Muscle layer of duodenum (tissue), 2 donors: ENCODE results near the gene NABP2.
A peak's percentile ranks its signal among the peaks of the same experiment; 100 is the strongest.
"Not testable (repeated sequence)": the region's sequence is repeated elsewhere in the genome, so short reads cannot be mapped to it uniquely, and the experiment has no call there.

Experiments used
- H3K27ac ChIP-seq: one replicate; pipeline ENCODE4 v1.7.0; 2013; ENCODE audit warnings: mild to moderate bottlenecking, low read length
- H3K27me3 ChIP-seq: one replicate; pipeline ENCODE4 v1.7.0; 2013; ENCODE audit warnings: low read depth, mild to moderate bottlenecking, control low read depth, low read length
- H3K36me3 ChIP-seq, 2 donors: one replicate each; pipeline ENCODE4 v1.7.0; 2013; ENCODE audit warnings: low read length in 2 of 2, control low read depth in 1 of 2, mild to moderate bottlenecking in 1 of 2; ENCODE audit not compliant: insufficient read depth in 2 of 2, control insufficient read depth in 1 of 2
- H3K4me1 ChIP-seq, 2 donors: one replicate each; pipeline ENCODE4 v1.7.0; 2013; ENCODE audit warnings: low read length in 2 of 2, mild to moderate bottlenecking in 2 of 2, control low read depth in 1 of 2, moderate library complexity in 1 of 2; ENCODE audit not compliant: insufficient read depth in 2 of 2, control insufficient read depth in 1 of 2
- H3K4me3 ChIP-seq, 2 donors: one replicate each; pipeline ENCODE4 v1.7.0; 2013; ENCODE audit warnings: low read length in 2 of 2, low read depth in 1 of 2, mild to moderate bottlenecking in 1 of 2
- H3K9me3 ChIP-seq, 2 donors: one replicate each; pipeline ENCODE4 v1.7.0; 2013; ENCODE audit warnings: low read length in 2 of 2, control low read depth in 1 of 2, mild to moderate bottlenecking in 1 of 2; ENCODE audit not compliant: control insufficient read depth in 1 of 2
- donor health status: healthy.

NABP2 gene

DNA sequence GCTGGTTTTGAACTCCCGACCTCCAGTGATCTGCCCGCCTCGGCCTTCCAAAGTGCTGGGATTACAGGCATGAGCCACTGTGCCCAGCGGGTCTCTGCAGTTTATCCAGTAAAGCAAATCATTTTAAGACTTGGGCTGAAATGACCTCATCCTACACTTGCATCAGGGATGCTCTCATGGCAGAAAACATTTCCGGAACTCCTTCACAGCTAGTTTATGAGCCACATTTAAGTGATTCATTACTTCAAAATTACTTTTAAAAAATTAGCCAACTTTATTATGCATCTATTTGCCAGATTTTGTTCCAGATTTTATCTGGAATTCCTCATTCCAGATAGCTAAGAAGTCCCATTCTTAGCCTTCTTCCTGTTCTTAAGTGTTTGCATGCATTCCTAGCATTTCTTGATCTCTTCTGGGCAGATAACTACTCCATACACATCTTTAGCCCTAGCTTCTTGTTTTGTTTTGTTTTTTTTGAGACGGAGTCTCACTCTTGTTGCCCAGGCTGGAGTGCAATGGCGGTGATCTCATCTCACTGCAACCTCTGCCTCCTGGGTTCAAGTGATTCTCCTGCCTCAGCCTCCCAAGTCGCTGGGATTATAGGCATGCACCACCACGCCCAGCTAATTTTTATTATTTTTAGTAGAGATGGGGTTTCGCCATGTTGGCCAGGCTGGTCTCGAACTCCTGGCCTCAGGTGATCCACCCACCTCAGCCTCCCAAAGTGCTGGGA is 27.2 kb upstream of the NABP2 start:
- H3K4me1 ChIP-seq, H3K27ac ChIP-seq, H3K9me3 ChIP-seq, H3K4me3 ChIP-seq, H3K27me3 ChIP-seq, H3K36me3 ChIP-seq: not testable (repeated sequence)

DNA sequence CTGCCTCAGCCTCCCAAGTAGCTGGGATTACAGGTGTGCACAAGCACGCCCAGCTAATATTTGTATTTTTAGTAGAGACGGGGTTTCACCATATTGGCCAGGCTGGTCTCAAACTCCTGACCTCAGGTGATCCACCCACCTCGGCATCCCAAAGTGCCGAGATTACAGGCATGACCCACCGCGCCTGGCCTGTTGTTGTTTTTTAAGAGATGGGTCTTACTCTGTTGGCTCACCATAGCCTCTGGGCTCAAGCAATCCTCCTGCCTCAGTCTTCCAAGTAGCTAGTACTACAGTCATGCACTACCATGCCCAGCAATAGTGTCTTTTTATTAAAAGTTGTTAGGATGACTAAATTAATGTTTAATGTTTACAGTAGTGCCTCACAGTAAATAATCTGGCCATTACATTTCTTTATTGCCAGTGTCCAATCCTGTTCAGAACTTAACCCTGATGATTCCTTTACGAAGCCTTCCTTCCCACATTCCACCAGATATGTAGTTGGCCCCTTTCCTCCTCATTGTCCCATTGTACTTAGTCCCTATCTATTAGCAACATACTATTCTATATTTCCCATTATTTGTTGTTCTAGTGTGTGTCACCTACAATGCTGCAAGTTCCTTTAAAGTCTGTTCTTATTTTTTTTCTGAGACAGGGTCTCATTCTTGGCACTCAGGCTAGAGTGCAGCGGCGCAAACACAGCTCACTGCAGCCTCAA is 26.1 kb upstream of the NABP2 start:
- Histone ChIP-seq H3K27me3 (no peaks in the 10 kb centered on the region), H3K9me3 (no peaks in the 10 kb centered on the region), H3K36me3 (no peaks in the 10 kb centered on the region), H3K4me3 (no peak overlapping the region), H3K4me1 (no peaks in the 10 kb centered on the region), H3K27ac (no peak overlapping the region)

- H3K4me1 ChIP-seq, result no peaks in the 10 kb centered on the region
- no peaks in the 10 kb centered on the region for H3K27me3 ChIP-seq
- no peaks in the 10 kb centered on the region for H3K9me3 ChIP-seq
- no peaks in the 10 kb centered on the region for H3K36me3 ChIP-seq
- H3K27ac ChIP-seq, result no peak overlapping the region
- no peak overlapping the region for H3K4me3 ChIP-seq
Observed at GRCh38 chr12:56198836-56199235, 25.3 kb upstream of the NABP2 start.

GRCh38 chr12:56202366-56202765 is 21.8 kb upstream of the NABP2 start:
- H3K4me1 ChIP-seq, result no peaks in the 10 kb centered on the region
- no peaks in the 10 kb centered on the region for H3K9me3 ChIP-seq
- peaks cover 20 to 22% of the 10 kb centered on the region in 2 donors for H3K36me3 ChIP-seq
- H3K27me3 ChIP-seq, result no peaks in the 10 kb centered on the region
- peak overlapping the region; percentile 31 for H3K27ac ChIP-seq
- no peak overlapping the region for H3K4me3 ChIP-seq

GRCh38 chr12:56202838-56203237 is 21.3 kb upstream of the NABP2 start:
- H3K4me1 ChIP-seq, result no peaks in the 10 kb centered on the region
- H3K36me3 ChIP-seq, result peaks cover 25 to 26% of the 10 kb centered on the region in 2 donors
- no peaks in the 10 kb centered on the region for H3K9me3 ChIP-seq
- H3K27me3 ChIP-seq, result no peaks in the 10 kb centered on the region
- no peak overlapping the region for H3K27ac ChIP-seq
- H3K4me3 ChIP-seq, result no peak overlapping the region

DNA sequence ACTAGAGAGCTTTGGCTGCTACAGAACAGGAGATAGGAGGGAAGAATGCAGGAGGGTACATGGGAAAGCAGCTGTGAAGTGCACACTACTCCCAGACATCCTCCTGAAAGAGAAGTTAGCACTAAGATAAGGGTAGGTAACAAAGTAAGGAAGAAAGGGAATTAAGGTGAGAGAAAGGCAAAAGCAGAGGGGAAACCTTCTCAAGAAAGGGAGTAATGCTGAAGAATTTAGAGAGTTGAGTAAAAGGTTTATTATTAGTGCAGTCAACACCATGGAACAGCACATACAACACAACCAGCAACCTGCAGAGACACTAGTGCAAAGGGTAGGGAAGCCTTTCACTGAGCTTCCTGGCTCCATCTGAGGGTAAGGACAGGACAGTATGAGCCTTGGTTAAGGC is 19.9 kb upstream of the NABP2 start:
- no peaks in the 10 kb centered on the region for H3K27me3 ChIP-seq
- H3K9me3 ChIP-seq, result no peaks in the 10 kb centered on the region
- H3K27ac ChIP-seq, result no peak overlapping the region
- H3K36me3 ChIP-seq, result peaks cover 30 to 34% of the 10 kb centered on the region in 2 donors
- H3K4me1 ChIP-seq, result no peaks in the 10 kb centered on the region
- no peak overlapping the region for H3K4me3 ChIP-seq

DNA sequence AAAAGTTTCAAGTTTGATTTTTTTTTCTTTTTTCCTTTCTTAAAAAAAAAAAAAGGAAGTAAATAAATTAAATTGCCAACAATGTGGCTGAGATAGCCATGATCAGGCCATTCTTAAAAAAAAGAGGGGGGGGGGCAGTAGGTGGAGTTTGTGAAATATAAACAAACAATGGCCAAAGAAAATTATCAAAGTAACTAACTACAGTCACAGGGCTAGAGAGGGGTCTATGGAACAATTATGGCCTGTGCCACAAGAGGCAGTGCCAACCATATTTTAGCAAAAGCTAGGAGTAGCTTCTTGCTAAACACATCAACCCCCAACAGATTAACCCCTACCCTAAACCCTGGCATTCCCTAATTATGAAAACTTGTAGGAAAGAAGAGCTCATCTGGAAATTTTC is 18.7 kb upstream of the NABP2 start:
- H3K27me3 ChIP-seq, result no peaks in the 10 kb centered on the region
- no peaks in the 10 kb centered on the region for H3K4me1 ChIP-seq
- no peak overlapping the region for H3K4me3 ChIP-seq
- H3K27ac ChIP-seq, result no peak overlapping the region
- peaks cover 37 to 44% of the 10 kb centered on the region in 2 donors for H3K36me3 ChIP-seq
- H3K9me3 ChIP-seq, result no peaks in the 10 kb centered on the region

- H3K36me3 ChIP-seq, result peaks cover 42 to 51% of the 10 kb centered on the region in 2 donors
- H3K9me3 ChIP-seq, result no peaks in the 10 kb centered on the region
- H3K4me3 ChIP-seq, result no peak overlapping the region
- no peaks in the 10 kb centered on the region for H3K4me1 ChIP-seq
- H3K27ac ChIP-seq, result no peak overlapping the region
- no peaks in the 10 kb centered on the region for H3K27me3 ChIP-seq
Observed at GRCh38 chr12:56206452-56207166, 17.5 kb upstream of the NABP2 start.

DNA sequence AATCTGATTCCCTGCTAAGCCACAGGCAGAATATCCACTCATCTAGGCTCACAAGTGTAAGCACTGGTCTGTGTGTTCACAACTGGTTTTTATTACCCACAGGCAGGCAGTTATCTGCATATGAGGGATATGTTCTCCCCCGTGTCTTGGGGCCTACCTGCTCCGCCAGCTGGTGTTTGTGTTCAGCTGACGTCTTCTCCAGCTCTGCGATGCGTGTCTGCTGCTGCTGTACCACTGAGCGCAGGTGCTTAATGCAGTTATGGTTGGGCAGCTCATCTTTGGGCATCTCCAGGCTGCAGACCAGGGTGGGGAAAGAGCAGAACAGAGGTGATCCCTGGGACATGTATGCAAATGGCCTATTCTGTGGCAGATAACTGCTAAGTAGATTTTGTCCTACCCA is 16.1 kb upstream of the NABP2 start:
- Histone ChIP-seq H3K4me1 (no peaks in the 10 kb centered on the region), H3K27me3 (no peaks in the 10 kb centered on the region), H3K9me3 (no peaks in the 10 kb centered on the region), H3K4me3 (no peak overlapping the region), H3K27ac (no peak overlapping the region), H3K36me3 (peaks cover 53 to 64% of the 10 kb centered on the region in 2 donors)

GRCh38 chr12:56212361-56212760 is 11.8 kb upstream of the NABP2 start:
- Histone ChIP-seq H3K27me3 (no peaks in the 10 kb centered on the region), H3K27ac (no peak overlapping the region), H3K36me3 (peaks cover 54 to 78% of the 10 kb centered on the region in 2 donors), H3K4me1 (no peaks in the 10 kb centered on the region), H3K9me3 (no peaks in the 10 kb centered on the region), H3K4me3 (no peak overlapping the region)

DNA sequence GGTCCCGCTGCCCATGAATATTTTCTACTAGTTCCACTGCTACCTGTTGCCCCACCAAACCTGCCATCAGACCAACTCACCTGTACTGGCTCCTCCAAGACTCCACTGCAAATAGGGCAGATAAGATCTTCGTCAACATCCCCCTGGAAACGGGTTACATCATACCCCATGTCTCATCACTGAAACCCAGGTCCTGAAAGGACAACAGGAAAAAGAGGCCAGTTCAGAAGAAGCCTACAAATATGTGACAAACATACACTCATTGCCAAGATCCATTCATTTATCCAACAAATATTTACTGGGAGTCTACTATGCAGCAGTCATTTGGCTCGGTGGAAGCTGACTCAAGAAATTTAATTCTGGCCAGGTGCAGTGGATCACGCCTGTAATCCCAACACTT is 10.3 kb upstream of the NABP2 start:
- peaks cover 46 to 67% of the 10 kb centered on the region in 2 donors for H3K36me3 ChIP-seq
- H3K4me3 ChIP-seq, result no peak overlapping the region
- no peaks in the 10 kb centered on the region for H3K4me1 ChIP-seq

More for the DNA sequence above, 10.3 kb upstream of the NABP2 start:
- H3K27me3 ChIP-seq, result no peaks in the 10 kb centered on the region
- H3K27ac ChIP-seq, result no peak overlapping the region
- no peaks in the 10 kb centered on the region for H3K9me3 ChIP-seq
